Adrenal gland (tissue), 19 donors: Measurements from ENCODE around the gene PCDHB8. TPM values are rescaled to one million over a fixed set of nuclear protein-coding genes. Genes with fewer than 3 reads are reported as not detected.
A peak's percentile ranks its signal among the peaks of the same experiment; 100 is the strongest.
"Not testable (repeated sequence)": the region's sequence is repeated elsewhere in the genome, so short reads cannot be mapped to it uniquely, and the experiment has no call there.

Source experiments
- DNase-seq, 7 donors: peaks; one replicate each; pipeline ENCODE4 v3.0.0-alpha.2; 2019 to 2020
- H3K27ac ChIP-seq, 5 donors: fragments of 200-600 bp; sonication (generic) in 4 of 5; 1 replicate in 3 of 5; 2 replicates in 2 of 5; pipeline versions ENCODE4 v1.5.1 to v1.8.0; 2016 to 2020; ENCODE audit warnings: mild to moderate bottlenecking in 1 of 5
- H3K27me3 ChIP-seq: fragments of 200-600 bp; 2 replicates; pipeline ENCODE4 v1.8.0; 2021
- H3K36me3 ChIP-seq, 2 donors: fragments of 200-600 bp; replicated peaks in 1 of 2; 1 replicate in 1 of 2; 2 replicates in 1 of 2; pipeline versions ENCODE4 v1.5.1 to v1.8.0; 2018 to 2022
- H3K4me1 ChIP-seq, 2 donors: fragments of 200-600 bp; replicated peaks in 1 of 2; 1 replicate in 1 of 2; 2 replicates in 1 of 2; pipeline versions ENCODE4 v1.5.1 to v1.8.0; 2018 to 2021
- H3K4me3 ChIP-seq, 4 donors: fragments of 200-600 bp; sonication (generic) in 3 of 4; one replicate each; pipeline ENCODE4 v1.5.1; 2016 to 2018
- H3K9me3 ChIP-seq, 3 donors: fragments of 200-600 bp; sonication (generic) in 1 of 3; replicated peaks in 1 of 3; 1 replicate in 2 of 3; 2 replicates in 1 of 3; pipeline versions ENCODE4 v1.5.1 to v1.8.0; 2016 to 2021
- POLR2A ChIP-seq, 2 donors: fragments of 450-650 bp; IDR thresholded peaks; one replicate each; pipeline ENCODE4 v1.6.1; 2017; ENCODE audit warnings: antibody characterized with exemption in 2 of 2, mild to moderate bottlenecking in 2 of 2, moderate library complexity in 1 of 2
- WGBS, 4 donors: extraction: QIAGEN DNeasy Blood & Tissue Kit in 2 of 4; methylation state at CpG; one replicate each; pipeline versions ENCODE4 v1.1.5 to v1.1.7; 2013 to 2017; 5-methylcytosine and 5-hydroxymethylcytosine counted together
- intact Hi-C, 2 donors: fragments of 100-400 bp; cut with DNase I; formaldehyde crosslinking; loops; one replicate each; pipeline versions ENCODE4 v1.14.1 to v1.15.0; 2022 to 2023
- long read RNA-seq, 10 donors: library from polyadenylated mRNA in 3 of 10; unstranded in 2 of 10; stranded (forward) in 1 of 10; transcript quantifications; one replicate each; pipeline ENCODE4 v2.0.0 and lab custom pipeline, GENCODE V29; 2021 to 2026
- polyA plus RNA-seq, 3 donors: library from polyadenylated mRNA; stranded (reverse); fragments of 200-250 nt in 2 of 3; fragments of 350-450 nt in 1 of 3; fragmentation: Illumina TruSeq in 1 of 3; extraction: RNeasy Lipid Tissue Mini Kit (QIAGEN cat#74804) in 1 of 3; gene quantifications; one replicate each; pipeline ENCODE4 v1.2.3, GENCODE V29; 2013 to 2014
- total RNA-seq, 9 donors: library from RNA; depleted of rRNA in 4 of 9; stranded (reverse); fragments of >200 nt in 4 of 9; fragments of 120-200 nt in 1 of 9; fragmentation: NEBNext Ultra II Directional in 1 of 9; extraction: Animal tissue kit (Norgen Biotek cat#: 25700) in 1 of 9; gene quantifications; one replicate each; pipeline versions ENCODE4 v1.1.0 to v1.2.4, GENCODE V29; 2013 to 2023
- TF ChIP-seq, protein P1 (sequence below), 6 experiments: fragments of 450-650 bp in 4 of 6; fragments of 200-600 bp in 2 of 6; sonication (generic) in 1 of 6; IDR thresholded peaks; 1 replicate in 5 of 6; 2 replicates in 1 of 6; pipeline versions ENCODE4 v1.5.1 to v1.8.0; 2016 to 2021; ENCODE audit warnings: antibody characterized with exemption in 6 of 6, mild to moderate bottlenecking in 2 of 6, moderate library complexity in 1 of 6
- donor health status: healthy with polysubstance abuse.
- donor health status: Bipolar disorder and iron deficiency.
- donor health status: DM: yes; HTN: yes; CAD: no.
- donor health status: DM: no; HTN: no; CAD: no.
- donor health status: DM: no; HTN: no; CAD: no.
- donor health status: DM: yes; HTN: yes; CAD: no.

PCDHB8 gene
- 1 to 10 TPM in 4 of 9 donors, under 1 TPM in 5; 0.28 to 3.7 (median 0.99) TPM for total RNA-seq
- 1 to 10 TPM in 1 of 3 donors, under 1 TPM in 2; 0.03 to 1.3 (median 0.48) TPM for polyA plus RNA-seq
- long read RNA-seq, donor 1: 0 reads
- long read RNA-seq, donor 2: 0 reads
- long read RNA-seq, donor 3: 0 reads
- long read RNA-seq, donor 4: 0 reads
- long read RNA-seq, donor 5: 0 reads
- long read RNA-seq, donor 6: 0 reads
- long read RNA-seq, donor 7: 0 reads
- long read RNA-seq, donor 8: 0 reads
- long read RNA-seq, donor 9, partial matches to known transcripts: 0 of 1 reads
- long read RNA-seq, donor 9, other reads (novel, unspliced or antisense): 0 of 1 reads
- long read RNA-seq, donor 10: 0 reads

DNA sequence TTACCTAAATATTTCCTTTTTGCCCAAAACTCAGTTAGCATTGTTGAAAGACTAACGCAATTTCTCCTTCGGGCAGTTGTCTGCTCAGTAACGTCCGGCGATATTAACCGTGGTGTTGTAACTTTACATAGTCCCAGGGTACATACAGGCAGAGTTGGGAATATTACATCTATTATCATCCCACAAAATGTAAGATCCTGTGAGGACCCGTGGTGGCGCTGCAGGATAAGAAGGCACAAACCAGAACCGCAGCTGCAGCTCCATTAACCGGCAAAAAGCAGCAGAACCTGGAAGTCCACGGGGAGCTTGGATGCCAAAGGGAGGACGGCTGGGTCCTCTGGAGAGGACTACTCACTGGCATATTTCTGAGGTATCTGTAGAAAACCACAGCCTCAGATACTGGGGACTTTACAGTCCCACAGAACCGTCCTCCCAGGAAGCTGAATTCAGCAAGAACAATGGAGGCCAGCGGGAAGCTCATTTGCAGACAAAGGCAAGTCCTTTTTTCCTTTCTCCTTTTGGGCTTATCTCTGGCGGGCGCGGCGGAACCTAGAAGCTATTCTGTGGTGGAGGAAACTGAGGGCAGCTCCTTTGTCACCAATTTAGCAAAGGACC, at the start of gene PCDHB8:
PCDHB8 (plus strand) TSS at position 214 of the 615 bp plus-strand sequence; CDS start at position 459, 245 bp downstream.
- H3K4me3 ChIP-seq, DNase-seq, H3K27ac ChIP-seq, H3K4me1 ChIP-seq, H3K36me3 ChIP-seq, intact Hi-C loops, H3K27me3 ChIP-seq: not testable (repeated sequence)
- 22 to 35% (median 27%) methylated on average over 13 to 18 of the region's 18 CpGs for WGBS, 4 donors
- peaks cover 0 to 12% (median 5%) of the 10 kb centered on the region in 3 donors for H3K9me3 ChIP-seq

DNA sequence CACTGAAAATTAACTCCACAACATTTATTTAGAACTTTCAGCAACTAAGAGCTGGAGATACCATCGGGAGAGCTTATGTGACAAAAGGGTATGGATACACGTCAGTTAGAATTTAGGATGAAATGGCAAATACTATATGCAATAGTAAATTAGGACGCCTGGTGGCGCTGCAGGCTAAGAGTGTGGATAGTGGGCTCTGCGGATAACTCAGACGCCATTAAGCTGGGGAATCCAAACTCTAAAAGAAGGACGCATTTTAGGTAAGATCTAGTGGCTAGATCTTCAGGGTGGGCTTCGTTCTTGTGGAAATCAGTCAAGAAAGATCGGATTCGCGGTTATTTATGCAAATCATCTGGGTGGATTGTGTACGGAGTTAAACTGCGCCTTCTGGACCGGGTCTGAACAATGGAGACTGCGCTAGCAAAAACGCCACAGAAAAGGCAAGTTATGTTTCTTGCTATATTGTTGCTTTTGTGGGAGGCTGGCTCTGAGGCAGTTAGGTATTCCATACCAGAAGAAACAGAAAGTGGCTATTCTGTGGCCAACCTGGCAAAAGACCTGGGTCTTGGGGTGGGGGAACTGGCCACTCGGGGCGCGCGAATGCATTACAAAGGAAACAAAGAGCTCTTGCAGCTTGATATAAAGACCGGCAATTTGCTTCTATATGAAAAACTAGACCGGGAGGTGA, 42.4 kb upstream of the PCDHB8 start, which contains the start of gene PCDHB5:
PCDHB5 (plus strand) TSS at position 177 of the 688 bp plus-strand sequence; CDS start at position 406, 229 bp downstream.
- Histone ChIP-seq H3K4me1 (no peaks in the 10 kb centered on the region), H3K4me3 (peak within 1 kb of the TSS in 2 of 4 donors; percentile 8 to 45), H3K27me3 (no peaks in the 10 kb centered on the region), H3K9me3 (peaks cover 0 to 23% (median 0%) of the 10 kb centered on the region in 3 donors), H3K27ac (no peak within 1 kb of the TSS), H3K36me3 (no peaks in the 10 kb centered on the region)
- peak in 5 of 7 donors; percentile 22 to 51 (median 40) for DNase-seq
- TF ChIP-seq, protein P1, sequence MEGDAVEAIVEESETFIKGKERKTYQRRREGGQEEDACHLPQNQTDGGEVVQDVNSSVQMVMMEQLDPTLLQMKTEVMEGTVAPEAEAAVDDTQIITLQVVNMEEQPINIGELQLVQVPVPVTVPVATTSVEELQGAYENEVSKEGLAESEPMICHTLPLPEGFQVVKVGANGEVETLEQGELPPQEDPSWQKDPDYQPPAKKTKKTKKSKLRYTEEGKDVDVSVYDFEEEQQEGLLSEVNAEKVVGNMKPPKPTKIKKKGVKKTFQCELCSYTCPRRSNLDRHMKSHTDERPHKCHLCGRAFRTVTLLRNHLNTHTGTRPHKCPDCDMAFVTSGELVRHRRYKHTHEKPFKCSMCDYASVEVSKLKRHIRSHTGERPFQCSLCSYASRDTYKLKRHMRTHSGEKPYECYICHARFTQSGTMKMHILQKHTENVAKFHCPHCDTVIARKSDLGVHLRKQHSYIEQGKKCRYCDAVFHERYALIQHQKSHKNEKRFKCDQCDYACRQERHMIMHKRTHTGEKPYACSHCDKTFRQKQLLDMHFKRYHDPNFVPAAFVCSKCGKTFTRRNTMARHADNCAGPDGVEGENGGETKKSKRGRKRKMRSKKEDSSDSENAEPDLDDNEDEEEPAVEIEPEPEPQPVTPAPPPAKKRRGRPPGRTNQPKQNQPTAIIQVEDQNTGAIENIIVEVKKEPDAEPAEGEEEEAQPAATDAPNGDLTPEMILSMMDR (IDR thresholded peaks at IDR 0.05): peak; percentile 9 to 46 (median 33)
- no peak for TF ChIP-seq POLR2A (IDR thresholded peaks at IDR 0.05)
- 12 to 16% (median 16%) methylated on average over 22 of the region's 22 CpGs for WGBS, 4 donors
- intact Hi-C loops: no loop called here

DNA sequence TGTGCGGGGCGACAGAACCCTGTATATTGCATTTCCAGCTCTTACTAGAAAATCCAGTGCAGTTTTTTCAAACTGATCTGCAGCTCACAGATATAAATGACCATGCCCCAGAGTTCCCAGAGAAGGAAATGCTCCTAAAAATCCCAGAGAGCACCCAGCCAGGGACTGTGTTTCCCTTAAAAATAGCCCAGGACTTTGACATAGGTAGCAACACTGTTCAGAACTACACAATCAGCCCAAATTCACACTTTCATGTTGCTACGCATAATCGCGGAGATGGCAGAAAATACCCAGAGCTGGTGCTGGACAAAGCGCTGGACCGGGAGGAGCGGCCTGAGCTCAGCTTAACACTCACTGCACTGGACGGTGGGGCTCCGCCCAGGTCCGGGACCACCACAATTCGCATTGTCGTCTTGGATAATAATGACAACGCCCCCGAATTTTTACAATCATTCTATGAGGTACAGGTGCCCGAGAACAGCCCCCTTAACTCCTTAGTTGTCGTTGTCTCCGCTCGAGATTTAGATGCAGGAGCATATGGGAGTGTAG, 41.8 kb upstream of the PCDHB8 start:
- peak overlapping the region in 2 of 4 donors; percentile 8 to 45 for H3K4me3 ChIP-seq
- H3K4me1 ChIP-seq: no peaks in the 10 kb centered on the region
- 35 to 64% (median 52%) methylated on average over 19 of the region's 19 CpGs for WGBS, 4 donors
- no peaks in the 10 kb centered on the region for H3K27me3 ChIP-seq
- no peak for TF ChIP-seq POLR2A (IDR thresholded peaks at IDR 0.05)
- TF ChIP-seq, protein P1 (IDR thresholded peaks at IDR 0.05): no peak
- DNase-seq: no peak
- no peaks in the 10 kb centered on the region for H3K36me3 ChIP-seq
- H3K9me3 ChIP-seq: peaks cover 0 to 26% (median 0%) of the 10 kb centered on the region in 3 donors
- intact Hi-C loops: no loop called here
- no peak overlapping the region for H3K27ac ChIP-seq

DNA sequence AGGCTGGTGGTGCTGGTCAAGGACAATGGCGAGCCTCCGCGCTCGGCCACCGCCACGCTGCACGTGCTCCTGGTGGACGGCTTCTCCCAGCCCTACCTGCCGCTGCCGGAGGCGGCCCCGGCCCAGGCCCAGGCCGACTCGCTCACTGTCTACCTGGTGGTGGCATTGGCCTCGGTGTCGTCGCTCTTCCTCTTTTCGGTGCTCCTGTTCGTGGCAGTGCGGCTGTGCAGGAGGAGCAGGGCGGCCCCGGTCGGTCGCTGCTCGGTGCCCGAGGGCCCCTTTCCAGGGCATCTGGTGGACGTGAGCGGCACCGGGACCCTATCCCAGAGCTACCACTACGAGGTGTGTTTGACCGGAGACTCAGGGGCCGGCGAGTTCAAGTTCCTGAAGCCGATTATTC, 40.2 kb upstream of the PCDHB8 start:
- H3K27ac ChIP-seq, H3K36me3 ChIP-seq, intact Hi-C loops, H3K4me3 ChIP-seq, H3K4me1 ChIP-seq, DNase-seq, H3K27me3 ChIP-seq: not testable (repeated sequence)
- WGBS, 4 donors: 37 to 59% (median 46%) methylated on average over 12 to 33 of the region's 34 CpGs
- peaks cover 0 to 26% (median 0%) of the 10 kb centered on the region in 3 donors for H3K9me3 ChIP-seq

DNA sequence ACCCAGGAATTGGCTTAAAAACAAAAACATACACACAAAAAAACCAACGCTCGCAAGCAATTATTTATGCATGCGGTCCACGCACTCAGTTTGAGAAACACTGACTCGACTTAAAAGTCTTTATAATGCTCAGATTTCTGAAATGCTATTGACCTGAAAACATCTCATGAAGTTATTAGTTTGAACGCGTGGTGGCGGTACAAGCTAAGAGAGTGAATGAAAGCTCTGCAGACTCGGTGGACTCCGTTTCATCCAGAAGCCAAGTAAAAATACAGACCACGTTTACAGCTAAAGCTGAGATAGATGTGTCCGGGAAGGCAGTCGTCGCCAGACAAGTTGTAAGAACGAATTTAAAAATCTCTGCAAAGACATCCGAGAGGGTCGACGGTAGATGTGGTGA, 27.8 kb upstream of the PCDHB8 start, which contains the start of gene PCDHB6:
PCDHB6 (plus strand) TSS at position 246 of the 400 bp plus-strand sequence. CDS start 201 bp downstream, outside the sequence.
- H3K9me3 ChIP-seq: peaks cover 0 to 16% (median 10%) of the 10 kb centered on the region in 3 donors
- TF ChIP-seq, protein P1 (IDR thresholded peaks at IDR 0.05): no peak
- TF ChIP-seq POLR2A (IDR thresholded peaks at IDR 0.05): no peak
- intact Hi-C loops: no loop called here

More for the DNA sequence above, 27.8 kb upstream of the PCDHB8 start, which contains the start of gene PCDHB6:
- H3K4me1 ChIP-seq: no peaks in the 10 kb centered on the region
- H3K27me3 ChIP-seq: no peaks in the 10 kb centered on the region
- no peak within 1 kb of the TSS for H3K4me3 ChIP-seq
- DNase-seq: no peak
- no peaks in the 10 kb centered on the region for H3K36me3 ChIP-seq
- 11 to 20% (median 16%) methylated on average over 18 of the region's 18 CpGs for WGBS, 4 donors
- no peak within 1 kb of the TSS for H3K27ac ChIP-seq
